HFFc6 (cell line): ENCODE measurements around the gene SLC35F1. TPM values are rescaled to one million over a fixed set of nuclear protein-coding genes. Genes with fewer than 3 reads are reported as not detected.

ENCODE experiments used
- DNase-seq: peaks from one replicate; pipeline ENCODE4 v3.0.0-alpha.2; 2018
- H3K27ac Mint-ChIP-seq: 2 replicates; pipeline ENCODE4 v1.8.0; 2020; ENCODE audit warnings: mild to moderate bottlenecking, mixed read lengths
- H3K27me3 Mint-ChIP-seq: 2 replicates; pipeline ENCODE4 v1.8.0; 2021; ENCODE audit warnings: mild to moderate bottlenecking, moderate library complexity, mixed read lengths; ENCODE audit not compliant: insufficient read depth
- H3K36me3 Mint-ChIP-seq: 2 replicates; pipeline ENCODE4 v1.8.0; 2021; ENCODE audit warnings: low read depth, mixed read lengths
- H3K4me1 Mint-ChIP-seq: 2 replicates; pipeline ENCODE4 v1.8.0; 2020; ENCODE audit warnings: low read depth, mixed read lengths
- H3K4me3 Mint-ChIP-seq: 2 replicates; pipeline ENCODE4 v1.8.0; 2020; ENCODE audit warnings: mild to moderate bottlenecking, moderate library complexity, mixed read lengths
- H3K9me3 Mint-ChIP-seq: 2 replicates; pipeline ENCODE4 v1.8.0; 2020; ENCODE audit warnings: mild to moderate bottlenecking, mixed read lengths
- CTCF ChIP-seq: fragments of 200-600 bp; sonication (generic); IDR thresholded peaks from 2 replicates; pipeline ENCODE4 v1.5.0; 2021; ENCODE audit warnings: antibody characterized with exemption, mild to moderate bottlenecking
- total RNA-seq, 6 experiments: library from RNA; stranded (reverse); fragmentation: NEBNext Ultra II Directional; extraction: Animal tissue kit (Norgen Biotek cat#: 25700); gene quantifications; 2 replicates in 1 of 6; 3 replicates in 5 of 6; pipeline ENCODE4 v1.2.3, GENCODE V29; 2021

Gene SLC35F1
- total RNA-seq, 6 experiments from 2014 or later = not detected

GRCh38 chr6:118168421-118168820 is 261.4 kb downstream of the SLC35F1 start:
- peaks cover 26% of the 10 kb centered on the region for H3K9me3 Mint-ChIP-seq
- H3K4me1 Mint-ChIP-seq = no peaks in the 10 kb centered on the region
- H3K36me3 Mint-ChIP-seq = 0 out of 2 replicates have a peak, but pooled peaks cover 4% of the 10 kb centered on the region
- no peak for DNase-seq
- peaks cover 2% of the 10 kb centered on the region; the same call in 1 of the 2 replicates for H3K27me3 Mint-ChIP-seq
- no peak for TF ChIP-seq CTCF
- H3K4me3 Mint-ChIP-seq = no peak overlapping the region
- H3K27ac Mint-ChIP-seq = no peak overlapping the region

- Mint-ChIP-seq H3K9me3 (peaks cover 31% of the 10 kb centered on the region), H3K36me3 (no peaks in the 10 kb centered on the region), H3K4me1 (no peaks in the 10 kb centered on the region), H3K4me3 (no peak overlapping the region), H3K27ac (no peak overlapping the region), H3K27me3 (peaks cover 2% of the 10 kb centered on the region; the same call in 1 of the 2 replicates)
- no peak for TF ChIP-seq CTCF
- no peak for DNase-seq
Observed at GRCh38 chr6:118171852-118172251, 264.8 kb downstream of the SLC35F1 start.

DNA sequence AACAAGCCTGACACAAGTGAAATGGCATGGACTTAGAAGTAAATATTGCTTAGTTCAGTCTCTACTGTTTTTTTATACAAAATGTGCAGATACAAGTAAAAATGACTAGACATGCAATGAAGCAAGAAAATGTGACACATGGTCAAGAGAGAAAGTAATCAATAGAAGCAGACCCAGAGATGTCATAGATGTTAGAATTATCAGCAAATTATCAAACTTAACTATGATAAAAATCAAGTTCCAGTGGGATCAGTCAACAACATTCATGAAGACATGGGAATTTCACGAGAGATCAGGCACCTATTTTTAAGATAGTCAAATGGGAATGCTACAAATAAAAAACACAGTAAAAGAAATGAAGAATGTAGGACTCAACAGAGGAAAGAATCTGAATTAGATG is 267.0 kb downstream of the SLC35F1 start:
- Mint-ChIP-seq H3K4me3 (no peak overlapping the region), H3K9me3 (peaks cover 31% of the 10 kb centered on the region), H3K36me3 (no peaks in the 10 kb centered on the region), H3K27ac (no peak overlapping the region), H3K27me3 (peaks cover 2% of the 10 kb centered on the region; the same call in 1 of the 2 replicates), H3K4me1 (no peaks in the 10 kb centered on the region)
- DNase-seq = no peak
- no peak for TF ChIP-seq CTCF

DNA sequence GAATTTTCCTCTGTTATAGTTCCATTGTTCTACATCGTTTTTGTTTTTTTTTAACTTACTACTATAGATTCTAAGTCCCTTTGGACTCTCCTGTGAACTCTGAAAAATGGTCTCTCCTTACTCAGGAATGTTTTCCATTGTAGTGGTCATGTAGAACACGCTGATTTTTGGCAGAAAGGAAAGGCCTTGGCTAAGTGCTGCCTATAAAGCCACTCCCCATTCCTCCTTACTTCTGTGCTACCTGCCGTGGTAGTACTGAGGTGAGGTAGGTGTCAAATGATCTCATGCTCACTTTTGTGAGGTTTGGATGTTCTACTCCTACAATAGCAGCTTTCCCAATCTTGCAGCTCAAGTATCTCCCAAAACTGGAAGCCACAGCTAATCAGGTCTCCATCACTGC is 270.7 kb downstream of the SLC35F1 start:
- no peaks in the 10 kb centered on the region; the same call in 1 of the 2 replicates for H3K27me3 Mint-ChIP-seq
- H3K4me1 Mint-ChIP-seq = no peaks in the 10 kb centered on the region
- peaks cover 45% of the 10 kb centered on the region for H3K9me3 Mint-ChIP-seq
- DNase-seq = no peak
- no peak overlapping the region for H3K4me3 Mint-ChIP-seq
- no peak for TF ChIP-seq CTCF
- H3K27ac Mint-ChIP-seq = no peak overlapping the region
- no peaks in the 10 kb centered on the region for H3K36me3 Mint-ChIP-seq

GRCh38 chr6:118179048-118179447 is 272.0 kb downstream of the SLC35F1 start:
- H3K4me1 Mint-ChIP-seq = no peaks in the 10 kb centered on the region
- no peak for DNase-seq
- H3K9me3 Mint-ChIP-seq = peaks cover 36% of the 10 kb centered on the region
- no peak for TF ChIP-seq CTCF
- H3K4me3 Mint-ChIP-seq = no peak overlapping the region
- no peaks in the 10 kb centered on the region; the same call in 1 of the 2 replicates for H3K27me3 Mint-ChIP-seq
- no peak overlapping the region for H3K27ac Mint-ChIP-seq
- no peaks in the 10 kb centered on the region for H3K36me3 Mint-ChIP-seq
